HG02798 (cell line): Measurements from ENCODE around the gene LRP11.
"Not testable (repeated sequence)": the region's sequence is repeated elsewhere in the genome, so short reads cannot be mapped to it uniquely, and the experiment has no call there.

Source experiments
- ATAC-seq: cut with Tn5 transposase; IDR thresholded peaks from one replicate; pipeline ENCODE4 v1.9.1; 2021; ENCODE audit warnings: mild to moderate bottlenecking; ENCODE audit not compliant: unreplicated experiment, poor library complexity

The LRP11 gene, protein sequence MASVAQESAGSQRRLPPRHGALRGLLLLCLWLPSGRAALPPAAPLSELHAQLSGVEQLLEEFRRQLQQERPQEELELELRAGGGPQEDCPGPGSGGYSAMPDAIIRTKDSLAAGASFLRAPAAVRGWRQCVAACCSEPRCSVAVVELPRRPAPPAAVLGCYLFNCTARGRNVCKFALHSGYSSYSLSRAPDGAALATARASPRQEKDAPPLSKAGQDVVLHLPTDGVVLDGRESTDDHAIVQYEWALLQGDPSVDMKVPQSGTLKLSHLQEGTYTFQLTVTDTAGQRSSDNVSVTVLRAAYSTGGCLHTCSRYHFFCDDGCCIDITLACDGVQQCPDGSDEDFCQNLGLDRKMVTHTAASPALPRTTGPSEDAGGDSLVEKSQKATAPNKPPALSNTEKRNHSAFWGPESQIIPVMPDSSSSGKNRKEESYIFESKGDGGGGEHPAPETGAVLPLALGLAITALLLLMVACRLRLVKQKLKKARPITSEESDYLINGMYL

DNA sequence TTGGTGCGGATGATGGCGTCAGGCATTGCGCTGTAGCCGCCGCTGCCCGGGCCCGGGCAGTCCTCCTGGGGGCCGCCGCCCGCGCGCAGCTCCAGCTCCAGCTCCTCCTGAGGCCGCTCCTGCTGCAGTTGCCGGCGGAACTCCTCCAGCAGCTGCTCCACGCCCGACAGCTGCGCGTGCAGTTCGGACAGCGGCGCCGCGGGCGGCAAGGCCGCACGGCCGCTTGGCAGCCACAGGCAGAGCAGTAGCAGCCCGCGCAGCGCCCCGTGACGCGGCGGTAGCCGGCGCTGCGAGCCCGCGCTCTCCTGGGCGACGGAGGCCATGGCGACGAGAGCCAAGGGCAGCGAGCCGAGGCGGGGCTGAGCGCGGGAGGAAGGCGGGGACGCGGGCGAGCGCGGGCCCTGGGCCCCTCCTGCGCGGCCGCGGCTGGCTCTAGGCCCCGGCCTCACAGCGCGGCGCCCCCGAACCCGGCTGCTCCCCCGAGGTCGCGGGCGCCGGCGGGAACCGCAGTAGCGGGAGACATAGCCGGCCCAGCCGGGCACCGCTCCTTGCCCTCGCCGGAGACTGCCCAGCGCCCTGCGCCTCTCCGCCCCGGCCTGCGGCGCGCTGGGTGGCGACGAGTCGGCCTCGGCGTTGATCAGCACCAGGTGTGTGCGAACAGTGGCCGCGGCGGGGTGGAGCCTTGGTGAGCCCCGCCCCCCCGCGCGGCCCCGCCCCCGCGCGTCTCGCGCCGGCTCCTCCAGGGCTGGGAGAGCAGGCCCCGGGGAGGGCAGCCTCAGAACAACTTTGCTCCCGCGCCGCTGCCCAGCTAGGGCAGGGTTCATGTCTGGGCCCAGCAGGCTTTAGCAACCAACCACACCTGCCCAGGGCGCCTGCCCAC is at the start of gene LRP11:
Gene LRP11, minus strand, starts transcription at position 662 of the 880 bp plus-strand sequence. Its CDS starts 339 bp downstream, at position 323.
- peak; percentile 86 for ATAC-seq

DNA sequence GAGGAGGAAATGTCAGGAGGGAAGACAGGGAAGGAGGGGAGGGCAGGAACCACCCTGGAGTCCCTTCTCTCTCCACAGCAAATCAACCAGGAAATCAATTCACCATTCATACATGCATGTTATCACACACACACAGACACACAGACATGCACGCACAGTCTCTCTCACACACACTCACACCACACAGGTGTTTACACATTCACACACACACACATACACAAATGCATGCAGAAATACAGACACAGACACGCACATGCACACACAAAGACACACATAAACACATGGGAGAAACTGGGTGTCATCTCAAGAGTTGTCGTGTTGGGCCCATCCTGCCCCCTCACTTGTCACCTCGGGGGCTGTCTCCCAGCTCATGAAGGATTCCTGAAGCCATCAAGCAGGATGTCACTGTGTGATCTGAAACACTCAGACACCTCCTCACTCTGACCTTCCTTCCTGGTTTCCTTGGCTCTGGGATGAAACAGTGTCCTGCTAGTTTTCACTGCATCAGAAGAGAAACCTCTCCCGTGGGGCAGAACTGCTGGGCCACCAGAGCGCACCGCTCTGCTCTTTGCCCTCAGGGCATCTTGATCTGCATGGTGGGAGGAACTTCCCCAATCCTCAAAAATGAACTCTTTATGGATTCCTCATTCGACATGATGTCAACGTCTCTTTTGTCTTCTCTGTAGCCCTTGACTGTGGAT is 49.5 kb upstream of the LRP11 start:
- no peak for ATAC-seq

DNA sequence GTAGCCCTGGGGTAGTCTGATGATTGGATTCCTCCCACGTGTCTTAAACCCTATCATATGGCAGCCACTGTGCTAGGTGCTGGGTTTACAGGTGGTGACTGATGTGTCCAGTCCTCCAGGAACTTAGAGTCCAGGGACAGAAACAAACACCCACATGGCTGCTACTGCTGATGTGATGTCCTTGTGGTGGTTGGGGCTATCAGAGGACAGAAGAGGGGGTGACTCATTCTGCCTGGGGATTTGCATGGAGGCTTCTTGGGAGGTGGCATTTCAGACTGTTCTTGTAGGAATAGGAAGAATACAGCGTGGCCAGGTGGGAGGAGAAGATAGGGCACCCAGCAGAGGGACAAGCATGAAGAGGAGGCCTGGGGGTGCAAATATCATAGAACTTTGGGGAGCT is 48.9 kb upstream of the LRP11 start:
- ATAC-seq: no peak

DNA sequence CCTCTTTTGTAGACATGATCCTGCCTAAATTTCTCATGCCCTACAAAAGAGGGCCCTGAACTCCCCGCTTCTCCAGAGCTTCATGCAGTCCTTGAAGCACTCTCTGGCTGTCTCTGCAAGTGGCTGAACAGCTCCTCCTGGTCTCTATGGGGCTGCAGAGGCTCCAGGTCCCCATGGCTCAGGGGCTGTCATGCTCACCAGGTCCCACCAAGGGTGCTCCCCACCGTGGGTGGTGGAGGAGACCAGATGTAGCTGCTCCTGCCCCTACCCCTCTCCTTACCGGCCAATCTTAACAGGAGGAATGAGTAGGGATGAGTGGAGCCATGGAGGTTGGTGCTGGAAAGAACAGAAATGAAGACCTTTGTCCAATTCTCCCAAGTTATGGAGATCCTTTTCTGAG is 48.5 kb upstream of the LRP11 start:
- ATAC-seq: not testable (repeated sequence)

DNA sequence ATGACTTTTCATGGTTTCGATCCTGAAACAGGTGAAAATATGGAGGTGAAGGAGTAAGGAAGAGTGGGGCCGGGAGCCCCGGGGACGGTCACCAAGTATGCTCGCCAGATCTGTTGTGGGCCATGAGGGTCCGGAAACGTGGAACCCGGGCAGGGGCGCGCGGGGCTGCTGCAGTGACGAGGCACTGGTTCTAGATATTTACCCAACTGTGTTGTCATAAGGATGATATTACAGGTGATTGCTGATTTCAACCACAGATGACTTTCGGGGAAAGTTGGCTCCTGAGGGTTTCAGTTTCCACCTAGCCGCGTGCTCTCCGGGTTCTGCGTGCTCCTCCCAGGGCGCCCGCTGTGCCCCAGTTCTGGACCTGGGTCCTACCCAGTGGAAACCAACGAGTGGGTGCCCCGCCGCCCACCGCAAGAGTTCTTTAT is 46.6 kb upstream of the LRP11 start:
- no peak for ATAC-seq

DNA sequence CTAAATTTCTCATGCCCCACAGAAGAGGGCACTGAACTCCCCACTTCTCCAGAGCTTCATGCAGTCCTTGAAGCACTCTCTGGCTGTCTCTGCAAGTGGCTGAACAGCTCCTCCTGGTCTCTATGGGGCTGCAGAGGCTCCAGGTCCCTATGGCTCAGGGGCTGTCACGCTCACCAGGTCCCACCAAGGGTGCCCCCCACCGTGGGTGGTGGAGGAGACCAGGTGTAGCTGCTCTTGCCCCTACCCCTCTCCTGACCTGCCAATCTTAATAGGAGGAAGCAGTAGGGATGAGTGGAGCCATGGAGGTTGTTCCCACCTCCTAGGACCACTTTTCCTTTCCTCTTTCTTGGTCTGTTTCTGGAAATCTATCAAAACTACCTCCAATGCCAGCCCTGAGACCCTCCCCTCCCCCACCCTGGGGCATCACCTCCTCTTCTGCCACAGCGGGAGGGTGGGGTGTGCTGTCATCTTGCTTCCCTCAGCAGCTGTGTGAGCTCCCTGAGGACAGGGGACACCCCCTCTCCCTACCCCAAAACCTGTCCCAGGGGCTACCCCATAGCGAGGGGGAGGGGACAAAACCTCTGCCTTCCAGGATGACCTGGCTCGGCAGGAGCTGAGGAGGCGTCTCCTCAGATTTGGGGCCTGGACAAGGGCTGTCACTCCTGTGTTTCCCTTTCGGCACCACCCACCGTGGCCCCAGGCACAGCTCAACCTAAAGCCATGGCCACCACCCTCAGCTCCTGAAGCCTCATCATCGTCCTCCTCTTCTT is 45.7 kb upstream of the LRP11 start:
- no peak for ATAC-seq

DNA sequence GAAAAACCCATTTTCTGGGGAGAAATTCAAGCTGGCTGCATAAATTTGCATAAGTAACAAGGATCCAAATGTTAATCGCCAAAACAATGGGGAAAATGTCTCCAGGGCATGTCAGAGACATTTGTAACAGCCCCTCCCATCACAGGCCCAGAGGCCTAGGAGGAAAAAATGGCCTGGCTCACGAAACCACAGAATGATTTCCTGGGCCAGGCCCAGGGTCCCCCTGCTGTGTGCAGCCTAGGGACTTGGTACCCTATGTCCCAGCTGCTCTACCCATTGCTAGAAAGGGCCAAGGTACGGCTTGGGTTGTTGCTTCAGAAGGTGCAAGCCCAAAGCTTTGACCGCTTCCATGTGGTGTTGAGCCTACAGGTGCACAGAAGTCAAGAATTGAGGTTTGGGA is 44.3 kb upstream of the LRP11 start:
- ATAC-seq: not testable (repeated sequence)

DNA sequence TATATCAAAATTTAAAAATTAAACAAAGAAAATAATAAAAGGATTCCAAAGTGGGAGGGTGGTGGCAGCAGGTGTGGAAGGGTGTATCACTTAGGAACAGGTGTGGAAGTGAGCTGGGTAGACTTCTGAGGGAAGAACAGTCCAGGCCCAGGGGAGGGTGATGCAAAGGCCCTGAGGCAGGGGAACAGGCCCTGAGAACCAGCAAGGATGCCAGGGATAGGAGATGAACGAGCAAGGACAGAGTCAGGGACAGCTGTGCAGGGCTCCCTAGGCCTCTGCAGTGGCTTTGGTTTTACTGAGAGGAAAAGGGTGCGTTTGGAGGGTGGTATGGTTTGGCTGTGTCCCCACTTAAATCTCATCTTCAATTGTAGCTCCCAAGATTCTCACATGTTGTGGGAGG is 43.2 kb upstream of the LRP11 start:
- ATAC-seq: no peak

DNA sequence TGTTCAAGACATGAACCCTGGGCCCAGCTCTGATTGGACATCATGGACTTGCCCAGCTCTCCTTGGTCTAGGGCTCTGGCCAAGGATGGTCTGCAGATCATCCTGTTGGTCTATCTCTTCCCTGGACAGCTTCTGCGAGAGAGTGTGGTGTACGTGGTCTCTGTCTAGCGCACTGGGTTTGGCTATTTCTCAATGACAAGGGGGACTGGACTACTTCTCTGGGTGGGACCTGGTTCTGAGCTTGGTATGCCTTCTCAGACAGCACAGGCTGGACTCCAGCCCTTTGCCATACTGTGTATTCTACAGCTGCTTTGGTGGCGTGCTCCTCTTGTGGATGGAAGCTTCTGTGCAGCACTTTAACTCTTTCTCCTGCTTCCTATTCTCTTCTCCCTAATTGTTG is 42.2 kb upstream of the LRP11 start:
- no peak for ATAC-seq

DNA sequence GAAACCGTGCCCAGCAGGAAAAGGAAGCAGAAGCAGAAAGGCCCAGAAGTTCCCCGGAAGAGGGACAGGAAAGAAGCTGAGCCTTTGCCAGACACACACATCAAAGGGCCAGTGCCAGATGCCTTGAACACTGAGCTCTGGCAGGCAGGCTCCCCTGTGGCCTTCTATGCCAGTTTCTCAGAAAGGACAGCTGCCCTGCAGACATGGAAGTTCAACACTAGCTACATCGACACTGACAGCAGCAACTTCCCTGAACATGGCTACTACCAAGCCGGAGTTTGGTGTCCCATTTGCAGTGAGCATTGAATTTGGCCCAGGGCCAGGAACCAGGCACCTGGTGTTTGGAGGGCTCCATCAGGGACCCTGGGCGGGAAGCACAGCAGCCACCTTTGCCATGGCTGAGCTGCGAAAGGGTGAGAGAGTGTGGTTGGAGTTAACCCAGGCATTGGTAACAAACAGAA is 41.8 kb upstream of the LRP11 start:
- ATAC-seq: no peak

DNA sequence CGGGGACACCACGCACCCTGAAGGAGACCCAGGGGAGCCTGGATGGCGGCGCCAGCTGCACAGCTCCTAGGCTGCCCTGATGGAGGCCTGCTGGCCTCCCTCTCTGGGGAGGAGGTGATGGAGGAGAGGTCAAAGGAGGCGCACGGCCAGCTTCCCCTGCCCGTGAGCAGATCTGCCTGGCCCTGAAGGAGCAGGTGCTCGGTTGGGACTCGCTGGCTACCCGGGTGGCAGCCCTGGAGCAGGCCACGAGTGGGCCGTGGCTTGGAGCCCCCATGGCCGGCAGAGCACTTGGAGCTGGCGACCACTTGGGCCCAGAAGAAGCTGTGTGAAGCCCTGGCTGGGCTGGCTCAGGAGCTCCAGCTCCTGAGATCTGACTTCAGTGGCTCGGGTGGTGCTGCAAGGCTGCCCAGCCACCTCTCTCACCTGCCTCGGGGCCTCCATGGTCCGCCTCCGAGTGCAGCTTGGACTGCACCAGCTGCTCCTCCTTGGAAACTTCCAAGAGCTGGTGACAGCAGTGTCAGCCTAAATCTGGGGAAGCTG is 41.3 kb upstream of the LRP11 start:
- no peak for ATAC-seq

DNA sequence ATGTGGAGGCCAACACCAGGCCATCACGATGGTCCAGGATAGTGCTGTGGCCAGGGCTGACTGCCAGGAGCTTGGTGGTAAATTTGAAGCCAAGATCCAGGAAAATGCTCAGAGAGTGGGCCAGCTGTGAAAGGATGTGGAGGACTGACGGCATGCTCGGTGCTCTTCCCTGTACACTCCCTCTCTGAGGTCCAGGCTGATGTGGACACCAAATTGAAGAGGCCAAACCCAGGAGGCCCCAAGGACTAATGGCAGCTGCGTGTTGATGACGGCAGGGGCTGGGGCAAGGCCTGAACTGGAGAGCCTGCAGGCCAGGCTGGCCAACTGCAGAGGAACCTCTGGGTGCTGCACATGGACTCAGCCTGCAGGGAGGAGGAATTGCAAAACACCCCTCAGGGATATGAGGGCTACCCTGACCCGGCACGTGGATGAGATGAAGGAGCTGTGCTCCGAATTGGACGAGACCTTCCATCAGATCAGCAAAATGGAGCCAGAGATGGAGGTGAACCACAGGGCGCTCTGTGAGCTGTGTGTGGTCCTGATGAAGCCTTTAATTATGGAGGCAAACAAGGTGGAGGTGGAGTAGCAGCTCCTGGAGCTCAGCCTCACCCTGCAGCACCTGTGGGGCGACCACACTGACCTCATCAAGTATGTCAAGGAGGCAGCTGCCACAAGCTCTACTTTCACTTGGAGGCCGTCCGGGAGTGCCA is 40.7 kb upstream of the LRP11 start:
- no peak for ATAC-seq

DNA sequence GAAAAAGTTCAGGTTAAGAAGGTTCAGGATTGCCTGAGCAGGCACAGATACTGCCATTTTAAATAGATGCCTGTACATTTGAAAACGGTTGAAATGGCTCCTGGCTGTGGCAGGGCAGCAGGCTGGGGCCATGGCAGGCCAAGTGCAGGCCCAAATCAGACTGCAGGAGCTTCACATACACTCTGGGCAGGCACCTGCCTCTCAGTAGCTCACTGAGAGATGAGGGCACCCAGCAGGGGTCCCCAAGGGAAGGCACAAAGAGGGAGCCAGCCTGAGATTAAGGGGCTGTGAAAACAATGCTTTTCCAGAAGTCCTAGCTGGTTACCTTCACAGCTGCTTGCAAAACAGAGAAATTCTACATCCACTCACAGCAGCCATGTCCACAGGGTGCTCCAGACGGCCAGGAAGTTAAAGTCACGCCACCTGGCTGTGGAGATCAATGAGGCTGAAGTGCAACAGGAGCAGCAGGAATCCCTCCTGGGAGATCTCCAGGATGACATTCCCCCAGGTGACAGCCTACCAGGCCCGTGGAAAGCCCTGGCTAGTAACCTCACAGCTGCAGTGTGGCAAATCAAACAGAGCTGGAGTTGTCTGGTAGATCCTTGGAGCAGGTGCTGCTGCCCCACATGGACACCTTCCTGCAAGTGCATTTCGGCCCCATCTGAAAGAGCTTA is 39.9 kb upstream of the LRP11 start:
- ATAC-seq: no peak

DNA sequence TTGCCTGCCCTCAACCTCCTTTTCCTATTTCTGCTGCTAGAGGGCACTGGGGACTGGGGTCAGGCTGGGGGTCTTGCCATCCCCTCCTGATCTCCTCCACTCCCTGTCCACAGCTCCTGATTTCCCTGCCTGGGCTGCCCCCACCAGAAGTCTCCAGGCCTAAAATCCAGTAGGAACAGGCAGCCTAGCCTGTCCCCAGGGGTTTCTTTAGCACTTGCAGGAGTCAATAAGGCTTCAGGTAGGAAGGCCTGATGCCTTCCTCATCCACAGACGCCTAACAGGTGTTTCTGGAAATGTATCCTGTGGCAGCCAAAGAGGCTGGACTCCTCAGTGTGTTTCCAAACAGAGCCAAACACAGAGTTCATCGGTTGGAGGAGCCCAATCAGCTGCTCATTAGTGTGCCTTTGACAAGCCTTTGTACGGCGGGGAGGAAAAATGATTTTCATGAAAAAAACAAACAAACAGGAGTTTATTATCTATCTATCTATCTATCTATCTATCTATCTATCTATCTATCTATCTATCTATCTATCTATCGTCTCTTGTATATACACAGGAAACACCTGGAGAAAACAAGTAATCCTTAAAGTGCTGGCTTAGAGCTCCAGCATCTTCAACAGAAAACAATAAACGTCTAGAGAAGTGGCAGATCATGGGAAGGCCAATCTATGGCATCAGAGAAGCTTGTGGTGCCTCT is 37.4 kb upstream of the LRP11 start:
- ATAC-seq: no peak

DNA sequence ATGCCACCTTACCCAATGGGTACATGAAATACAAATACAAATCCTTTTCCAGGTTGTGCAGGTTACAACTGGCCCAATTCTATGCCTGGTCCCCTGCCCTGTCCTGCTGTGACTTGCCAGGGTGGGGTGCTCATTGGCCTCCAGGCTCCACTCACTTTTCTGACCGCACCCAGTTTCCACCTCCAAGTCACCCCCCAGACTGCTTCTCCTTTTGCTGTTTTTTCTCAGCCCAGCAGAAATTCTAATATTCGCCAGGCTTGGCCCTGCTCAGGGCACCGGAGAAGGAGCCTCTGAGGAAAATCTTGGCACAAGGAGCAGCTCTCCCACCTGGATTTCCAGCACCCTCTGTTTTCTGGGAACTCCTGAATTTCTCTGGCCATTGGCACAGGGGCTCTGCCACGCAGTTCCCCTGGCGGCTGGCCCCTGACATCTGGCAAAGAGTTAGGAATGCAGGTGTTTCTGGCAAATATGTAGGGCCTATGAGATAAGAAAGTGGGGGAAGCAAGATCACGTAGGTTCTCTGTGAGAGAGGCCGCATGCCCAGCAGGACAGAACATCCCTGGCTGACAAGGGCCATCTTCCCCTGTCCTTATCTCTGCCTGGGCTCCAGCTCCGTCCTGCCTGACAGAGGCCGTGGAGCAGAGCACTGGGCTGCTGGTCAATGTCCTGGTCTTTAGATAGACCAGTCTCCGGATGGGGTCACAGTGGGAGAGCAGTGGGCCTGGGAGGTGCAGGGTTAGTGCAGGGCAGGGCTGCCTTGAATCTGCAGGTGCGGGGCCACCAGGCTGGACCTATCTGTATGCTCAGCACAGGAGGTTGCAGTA is 36.7 kb upstream of the LRP11 start:
- ATAC-seq: no peak

DNA sequence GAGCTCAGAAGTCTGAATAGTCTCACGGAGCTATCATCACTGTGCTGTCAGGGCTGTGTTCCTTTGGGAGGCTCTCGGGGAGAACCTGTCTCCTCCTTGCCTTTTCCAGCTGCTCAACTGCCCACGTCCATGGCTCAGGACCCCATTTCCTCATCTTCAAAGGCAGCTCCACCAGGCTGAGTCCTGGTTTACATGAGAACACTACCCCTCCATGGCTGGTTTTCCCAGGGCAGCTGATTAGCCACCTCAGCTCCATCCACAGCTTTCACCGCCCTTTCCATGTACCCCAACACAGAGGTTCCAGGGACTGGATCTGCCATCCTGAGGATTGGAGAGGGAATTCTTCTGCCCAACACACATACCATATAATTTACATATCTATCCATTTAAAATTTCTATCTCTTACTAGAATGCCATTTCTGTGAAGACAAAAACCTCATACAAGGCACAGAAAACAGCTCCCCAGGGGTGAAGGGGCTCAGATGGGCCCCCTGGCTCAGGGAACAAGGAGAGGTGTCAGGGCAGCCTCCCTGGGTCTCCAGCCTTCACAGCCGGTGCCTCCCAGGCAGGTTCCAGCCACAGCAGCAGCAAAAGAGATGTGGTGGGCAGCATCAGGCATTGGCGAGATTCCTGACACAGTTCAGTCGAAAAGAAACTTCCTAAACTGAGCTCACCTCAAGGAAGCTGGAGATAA is 35.9 kb upstream of the LRP11 start:
- no peak for ATAC-seq
